Measurements from ENCODE around the gene VSTM2B.
"Not testable (repeated sequence)": the region's sequence is repeated elsewhere in the genome, so short reads cannot be mapped to it uniquely, and the experiment has no call there.

The VSTM2B gene

DNA sequence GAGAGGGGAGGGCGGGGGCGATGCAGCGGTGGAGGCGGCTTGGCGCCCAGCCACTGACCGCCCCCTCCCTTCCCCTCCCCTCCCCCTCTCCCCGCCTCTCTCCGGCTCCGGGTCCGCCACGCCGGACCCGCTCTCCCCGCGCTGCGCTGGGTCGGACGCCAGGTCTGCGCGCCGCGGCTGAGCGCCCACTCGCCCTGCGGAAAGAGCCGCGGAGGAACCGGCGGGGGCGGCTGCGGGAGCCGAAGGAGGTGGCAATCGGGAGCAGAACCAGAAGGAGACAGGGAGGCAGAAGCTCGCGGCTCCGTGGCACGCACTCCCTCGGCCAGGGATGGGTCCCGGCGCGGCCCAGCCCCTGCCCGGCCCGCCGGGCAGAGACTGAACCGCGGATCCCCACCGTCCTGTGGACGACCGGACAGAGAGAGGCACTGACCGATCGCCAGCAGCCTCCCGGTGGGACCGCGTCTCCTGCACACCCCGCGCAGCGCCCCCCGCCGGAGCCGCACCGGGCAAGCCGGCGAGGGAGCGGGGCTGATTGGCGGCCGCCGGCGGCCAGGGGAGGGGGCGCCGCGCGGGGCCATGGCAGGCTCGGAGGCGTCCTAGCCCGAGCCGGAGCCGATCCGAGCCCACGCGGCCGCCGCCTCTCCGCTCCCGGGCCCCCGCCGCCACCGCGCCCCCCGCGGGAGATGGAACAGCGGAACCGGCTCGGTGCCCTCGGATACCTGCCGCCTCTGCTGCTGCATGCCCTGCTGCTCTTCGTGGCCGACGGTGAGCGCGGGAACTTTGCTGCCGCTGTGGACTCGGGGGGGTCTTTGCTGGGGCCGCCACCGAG lies at the start of gene VSTM2B:
Gene VSTM2B, plus strand, starts transcription at position 94 of the 829 bp plus-strand sequence. Its CDS starts 590 bp downstream, at position 684.
- DNase-seq: no peak

GRCh38 chr19:29476528-29476927 lies 49.3 kb upstream of the VSTM2B start:
- no peak for DNase-seq

- DNase-seq: no peak
Measured at GRCh38 chr19:29477831-29478577, 47.8 kb upstream of the VSTM2B start.

DNA sequence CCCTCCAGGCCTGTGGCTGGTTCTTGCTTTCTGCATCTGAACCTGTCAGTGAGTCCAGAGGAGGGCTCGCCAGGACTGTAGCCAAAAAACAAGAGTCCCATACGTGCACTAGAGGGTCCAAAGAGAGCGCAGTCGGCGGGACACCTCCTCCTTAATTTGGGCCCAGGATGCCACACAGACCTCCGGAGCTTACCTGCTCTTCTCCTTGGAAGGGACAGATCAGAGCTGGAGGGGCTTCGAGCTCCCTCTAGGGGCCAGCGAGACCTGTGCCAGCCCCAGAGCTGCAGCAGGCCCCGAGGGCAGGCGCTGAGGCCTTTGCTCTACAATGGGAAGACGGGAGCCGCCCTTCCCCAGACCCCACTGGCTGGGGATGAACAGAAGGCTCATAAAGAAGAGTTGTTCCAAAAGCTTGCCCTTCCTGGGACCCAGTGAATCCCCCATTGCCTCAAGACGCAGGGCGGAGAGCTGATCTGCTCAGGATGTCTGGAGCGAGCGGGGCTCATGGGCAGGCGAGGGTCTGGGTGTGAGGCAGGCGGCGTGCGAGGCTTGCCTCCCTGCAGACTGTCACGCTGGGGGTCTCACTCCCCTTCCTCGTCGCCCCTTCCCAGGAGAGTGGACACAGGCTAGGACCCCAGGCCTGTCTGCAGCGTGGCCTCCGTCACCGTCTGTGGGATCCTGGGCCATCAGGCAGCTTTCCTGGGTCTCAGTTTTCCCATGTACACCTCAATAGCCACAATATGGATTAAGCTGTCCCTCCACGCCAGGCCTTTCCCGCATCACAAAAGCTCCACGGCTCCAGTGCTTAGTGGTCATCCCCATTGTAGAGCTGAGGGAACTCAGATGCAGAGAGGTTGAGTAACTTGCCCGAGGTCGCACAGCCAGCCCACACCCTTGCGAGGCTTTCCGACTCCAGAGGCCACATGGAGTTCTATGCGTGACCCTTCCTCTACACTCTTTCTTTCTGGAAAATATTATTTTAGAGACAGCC lies 46.9 kb upstream of the VSTM2B start:
- no peak for DNase-seq

DNA sequence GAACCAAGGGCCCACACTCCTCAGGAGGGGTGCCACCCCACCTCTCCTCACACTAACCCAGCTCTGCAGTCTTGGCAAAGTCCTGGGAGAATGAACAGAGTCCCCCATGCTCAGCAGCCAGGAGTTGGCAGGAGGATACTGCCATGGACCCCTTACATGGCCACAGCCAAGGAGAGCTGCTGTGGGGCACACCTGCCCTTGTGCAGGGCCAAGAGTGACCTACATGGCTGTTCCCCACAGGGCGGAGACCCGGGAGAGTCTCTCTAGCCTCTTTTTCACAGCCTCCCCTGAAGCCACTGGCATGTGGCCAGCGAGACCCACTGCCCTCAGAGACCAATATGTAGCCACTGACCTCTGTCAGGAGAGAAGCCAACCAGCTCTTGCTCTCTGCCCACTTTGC lies 45.9 kb upstream of the VSTM2B start:
- DNase-seq: no peak

GRCh38 chr19:29480507-29480906 lies 45.3 kb upstream of the VSTM2B start:
- no peak for DNase-seq

DNA sequence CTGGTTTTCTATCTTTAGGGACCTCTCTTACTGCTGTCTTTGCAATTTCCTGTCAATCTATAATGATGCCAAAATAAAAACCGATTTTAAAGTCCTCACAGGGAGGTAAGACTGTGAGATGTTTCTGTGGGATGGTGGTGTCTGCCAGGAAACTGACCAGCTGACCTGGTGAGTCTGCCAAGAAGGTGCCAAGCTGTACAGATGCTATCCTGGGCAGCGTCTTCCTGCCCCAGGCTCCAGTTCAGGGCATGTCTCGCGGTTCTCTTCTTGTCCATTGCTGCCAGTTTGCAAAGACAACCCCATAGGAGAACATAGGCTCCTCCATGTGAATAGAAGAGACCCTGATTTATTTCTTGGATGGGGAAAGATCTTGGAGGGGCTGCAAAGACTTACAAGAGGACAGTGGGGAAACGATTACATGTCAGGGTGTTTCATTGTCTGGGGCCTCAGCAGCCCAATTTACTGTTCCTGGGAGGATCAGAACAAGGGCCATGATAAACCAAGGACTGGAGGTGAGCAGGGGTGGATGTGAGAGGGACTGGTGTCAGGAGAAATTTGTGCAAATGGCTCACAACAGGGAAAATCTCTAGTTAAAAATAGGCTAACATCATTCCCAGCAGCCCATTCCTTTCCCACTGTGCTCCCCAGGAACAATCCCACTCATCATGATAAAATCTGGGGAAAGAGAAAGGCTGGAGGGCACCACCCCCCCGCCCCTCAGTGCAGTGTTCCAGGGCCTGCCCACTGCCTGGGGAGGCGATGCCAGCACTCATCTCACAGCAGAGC lies 42.7 kb upstream of the VSTM2B start:
- no peak for DNase-seq

- no peak for DNase-seq
Measured at GRCh38 chr19:29483641-29483920, 42.2 kb upstream of the VSTM2B start.

GRCh38 chr19:29483944-29484581 lies 41.7 kb upstream of the VSTM2B start:
- DNase-seq: no peak

DNA sequence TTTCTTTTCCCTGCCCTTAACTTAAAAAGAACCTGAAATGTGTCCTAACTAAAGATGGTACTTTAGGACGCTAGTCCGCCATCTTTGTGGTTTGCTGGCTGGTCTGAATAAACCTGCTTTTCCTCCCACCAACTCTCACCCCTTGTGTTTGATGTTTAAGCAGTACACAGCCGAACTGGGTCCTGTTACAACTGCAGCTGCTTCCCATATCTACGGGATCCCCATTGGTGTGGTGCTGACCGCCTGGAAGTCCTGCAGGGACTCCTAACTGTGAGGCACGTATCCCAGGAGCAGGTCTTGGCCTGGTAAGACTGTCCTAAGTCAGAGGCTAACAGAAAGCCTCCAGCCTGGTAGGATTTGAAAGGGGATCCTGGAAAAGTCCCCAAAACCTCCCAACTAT lies 40.9 kb upstream of the VSTM2B start:
- DNase-seq: no peak

DNA sequence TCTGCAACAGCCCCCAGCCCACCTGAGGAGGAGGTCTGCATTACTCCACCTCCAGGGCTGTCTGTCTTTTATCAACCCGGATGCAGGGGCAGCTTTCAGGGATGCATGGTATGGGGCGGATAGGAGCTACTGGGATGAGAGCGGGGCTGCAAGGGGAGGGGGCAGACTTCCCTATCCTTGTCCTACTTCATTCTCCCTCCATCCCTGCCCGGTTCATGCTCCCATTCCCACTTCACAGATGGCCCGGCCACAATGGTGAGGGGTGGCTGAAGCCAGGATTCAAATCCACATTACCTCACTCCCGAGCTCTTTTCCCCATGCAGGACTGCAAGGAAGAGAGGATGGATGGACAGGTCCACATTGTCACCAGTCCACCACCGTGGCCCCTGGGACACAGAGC lies 40.5 kb upstream of the VSTM2B start:
- no peak for DNase-seq

- DNase-seq: not testable (repeated sequence)
Measured at GRCh38 chr19:29486961-29487360, 38.8 kb upstream of the VSTM2B start.

DNA sequence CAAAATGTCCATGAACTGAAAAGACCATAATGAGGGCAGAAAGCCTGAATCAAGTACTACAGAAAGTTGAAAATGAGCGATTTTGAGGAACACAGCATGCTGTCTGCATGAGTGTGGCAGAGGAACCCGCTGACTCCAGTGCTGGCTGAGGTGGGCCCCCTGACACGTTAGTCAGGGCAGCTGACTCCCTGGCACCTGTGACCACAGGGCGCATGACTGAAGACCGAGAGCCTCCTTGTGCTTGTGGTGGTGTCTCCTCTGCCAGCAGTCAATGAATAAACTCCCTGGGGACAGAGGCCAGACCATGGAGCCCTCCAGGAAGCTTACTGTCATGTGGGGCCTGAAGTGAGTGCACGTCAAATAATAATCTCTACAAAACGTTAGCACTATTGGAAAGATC lies 38.4 kb upstream of the VSTM2B start:
- no peak for DNase-seq

DNA sequence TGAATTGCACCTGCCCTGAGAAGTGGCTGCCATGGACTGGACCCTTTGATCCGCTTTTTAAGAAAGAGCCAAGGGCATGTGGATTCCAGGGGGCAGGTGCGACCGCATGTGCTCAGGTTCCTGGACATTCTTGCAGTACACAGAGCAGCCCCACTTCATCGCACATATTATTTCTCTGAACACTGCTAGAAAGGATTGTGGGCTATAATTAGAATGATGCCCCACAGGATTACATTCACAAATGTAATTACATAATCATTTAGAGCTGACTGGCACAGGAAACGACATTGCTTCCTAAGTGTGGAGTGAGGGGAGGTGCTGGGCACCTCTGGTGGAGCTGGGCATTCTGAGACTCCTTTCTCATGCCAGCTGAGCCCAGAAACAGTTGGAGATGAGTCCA lies 37.5 kb upstream of the VSTM2B start:
- no peak for DNase-seq

- DNase-seq: no peak
Measured at GRCh38 chr19:29489172-29489951, 36.4 kb upstream of the VSTM2B start.

GRCh38 chr19:29491491-29491890 lies 34.3 kb upstream of the VSTM2B start:
- DNase-seq: no peak

GRCh38 chr19:29491995-29492577 lies 33.7 kb upstream of the VSTM2B start:
- no peak for DNase-seq

DNA sequence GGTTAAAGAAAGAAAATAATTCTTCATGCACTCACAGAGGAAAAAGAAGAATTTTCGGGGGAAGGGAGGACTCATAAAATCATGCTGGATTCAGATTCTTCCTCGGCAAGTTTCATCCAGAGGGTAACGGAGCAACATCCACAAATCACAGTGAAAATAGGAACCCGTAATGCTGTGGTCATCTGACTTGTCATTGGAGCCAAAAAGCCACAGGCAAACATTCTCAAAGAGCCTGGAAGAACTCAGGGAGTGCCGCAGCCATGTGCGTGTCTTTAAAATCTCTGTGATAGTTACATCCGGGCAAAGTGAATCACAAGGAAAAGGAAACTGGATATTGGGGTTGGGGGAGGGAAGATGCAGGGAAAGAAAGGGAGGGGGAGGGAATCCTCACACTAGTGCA lies 33.0 kb upstream of the VSTM2B start:
- no peak for DNase-seq

GRCh38 chr19:29495091-29495490 lies 30.7 kb upstream of the VSTM2B start:
- DNase-seq: no peak

- DNase-seq: no peak
Measured at GRCh38 chr19:29495901-29496441, 29.8 kb upstream of the VSTM2B start.
